OCI-LY1 (cell line): Measurements from ENCODE around the gene OR52R1.

ENCODE experiments used
- EZH2 ChIP-seq: fragments of 200-600 bp; sonication (generic), shearing (Covaris generic); IDR thresholded peaks from 2 replicates; pipeline ENCODE4 v1.8.0; 2017; ENCODE audit warnings: borderline replicate concordance, mixed run types, mild to moderate bottlenecking, antibody characterized with exemption, low read length, moderate library complexity, mixed read lengths
- TF ChIP-seq, protein P1 (sequence below): fragments of 200-600 bp; sonication (generic), shearing (Covaris generic); IDR thresholded peaks from 2 replicates; pipeline ENCODE4 v1.5.1; 2017; ENCODE audit warnings: mild to moderate bottlenecking, antibody characterized with exemption, low read length, moderate library complexity, mixed read lengths

DNA sequence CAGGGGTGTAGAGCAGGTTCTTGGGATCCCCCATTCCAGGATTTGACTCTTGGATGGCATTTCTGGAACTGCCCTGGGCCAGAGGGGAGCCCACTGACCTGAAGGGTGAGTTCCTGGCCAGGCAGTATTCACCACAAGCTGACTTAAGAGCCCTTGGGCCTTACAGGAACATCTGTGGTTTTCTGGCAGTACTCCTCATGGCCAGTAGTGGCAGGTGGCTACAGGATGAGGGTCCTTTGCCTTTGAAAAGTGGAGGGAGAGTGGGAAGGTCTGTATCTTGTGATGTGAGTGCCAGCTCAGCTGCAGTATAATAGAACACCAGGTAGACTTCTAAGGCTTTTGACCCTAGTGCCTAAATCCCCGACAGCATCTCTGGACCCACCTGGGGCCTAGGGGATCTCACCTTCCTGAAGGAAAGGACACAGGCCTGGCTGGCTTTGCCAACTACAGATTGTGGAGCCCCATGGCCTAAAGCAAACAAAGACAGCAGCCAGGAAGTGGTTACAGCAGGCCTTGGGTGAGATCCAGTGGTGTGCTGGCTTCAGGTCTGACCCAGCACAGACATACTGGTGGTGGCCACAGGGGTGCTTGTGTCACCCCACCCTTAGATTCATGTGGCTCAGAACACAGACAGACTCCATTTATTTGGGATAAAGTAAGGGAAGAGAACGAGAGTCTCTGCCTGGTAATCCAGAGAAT, 35.8 kb upstream of the OR52R1 start:
- TF ChIP-seq, protein P1, sequence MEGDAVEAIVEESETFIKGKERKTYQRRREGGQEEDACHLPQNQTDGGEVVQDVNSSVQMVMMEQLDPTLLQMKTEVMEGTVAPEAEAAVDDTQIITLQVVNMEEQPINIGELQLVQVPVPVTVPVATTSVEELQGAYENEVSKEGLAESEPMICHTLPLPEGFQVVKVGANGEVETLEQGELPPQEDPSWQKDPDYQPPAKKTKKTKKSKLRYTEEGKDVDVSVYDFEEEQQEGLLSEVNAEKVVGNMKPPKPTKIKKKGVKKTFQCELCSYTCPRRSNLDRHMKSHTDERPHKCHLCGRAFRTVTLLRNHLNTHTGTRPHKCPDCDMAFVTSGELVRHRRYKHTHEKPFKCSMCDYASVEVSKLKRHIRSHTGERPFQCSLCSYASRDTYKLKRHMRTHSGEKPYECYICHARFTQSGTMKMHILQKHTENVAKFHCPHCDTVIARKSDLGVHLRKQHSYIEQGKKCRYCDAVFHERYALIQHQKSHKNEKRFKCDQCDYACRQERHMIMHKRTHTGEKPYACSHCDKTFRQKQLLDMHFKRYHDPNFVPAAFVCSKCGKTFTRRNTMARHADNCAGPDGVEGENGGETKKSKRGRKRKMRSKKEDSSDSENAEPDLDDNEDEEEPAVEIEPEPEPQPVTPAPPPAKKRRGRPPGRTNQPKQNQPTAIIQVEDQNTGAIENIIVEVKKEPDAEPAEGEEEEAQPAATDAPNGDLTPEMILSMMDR, result no peak
- no peak for TF ChIP-seq EZH2
